ENCODE measurements around the gene ZEB2. TPM values are rescaled to one million over a fixed set of nuclear protein-coding genes. Genes with fewer than 3 reads are reported as not detected.

The ZEB2 gene
- total RNA-seq, 4 donors from 2014 or later: 168 to 344 (median 251) TPM

- DNase-seq (ENCODE audit: low spot score) (no peak), ATAC-seq (ENCODE audit: low FRiP score) (no peak)
- no peak for TF ChIP-seq CTCF (IDR thresholded peaks at IDR 0.05)
Observed at GRCh38 chr2:144405982-144406788, 113.7 kb downstream of the ZEB2 start.

GRCh38 chr2:144405321-144405720 is 114.6 kb downstream of the ZEB2 start:
- TF ChIP-seq CTCF (IDR thresholded peaks at IDR 0.05): no peak
- no peak for DNase-seq (ENCODE audit: low spot score)
- no peak for ATAC-seq (ENCODE audit: low FRiP score)

GRCh38 chr2:144404586-144405314 is 115.2 kb downstream of the ZEB2 start:
- ATAC-seq (ENCODE audit: low FRiP score): no peak
- no peak for TF ChIP-seq CTCF (IDR thresholded peaks at IDR 0.05)

GRCh38 chr2:144403933-144404332 is 116.0 kb downstream of the ZEB2 start:
- no peak for DNase-seq (ENCODE audit: low spot score)
- TF ChIP-seq CTCF (IDR thresholded peaks at IDR 0.05): no peak
- peak; percentile 10 for ATAC-seq (ENCODE audit: low FRiP score)

More at GRCh38 chr2:144404586-144405314, 115.2 kb downstream of the ZEB2 start:
- DNase-seq (ENCODE audit: low spot score): no peak

- no peak for TF ChIP-seq CTCF (IDR thresholded peaks at IDR 0.05)
- DNase-seq (ENCODE audit: low spot score) (no peak), ATAC-seq (ENCODE audit: low FRiP score) (no peak)
Observed at GRCh38 chr2:144402251-144402650, 117.7 kb downstream of the ZEB2 start.

- DNase-seq (ENCODE audit: low spot score): no peak
- no peak for TF ChIP-seq CTCF (IDR thresholded peaks at IDR 0.05)
- ATAC-seq (ENCODE audit: low FRiP score): no peak
Observed at GRCh38 chr2:144401036-144401435, 118.9 kb downstream of the ZEB2 start.

Data from omental fat pad (tissue), 4 donors.